ENCODE data around the gene CAMSAP2.
A peak's percentile ranks its signal among the peaks of the same experiment; 100 is the strongest.

The CAMSAP2 gene

GRCh38 chr1:200872446-200873115 lies 133.9 kb downstream of the CAMSAP2 start, which contains the start of gene GPR25:
Gene GPR25 (plus strand): TSS chr1:200872981. CDS start chr1:200873038, 57 bp downstream.
- peak within 1 kb of the TSS; percentile 53 for H3K4me3 ChIP-seq (ENCODE audit: low read depth, low read length)
- no peak for TF ChIP-seq CTCF (IDR thresholded peaks at IDR 0.05; ENCODE audit: borderline replicate concordance, insufficient read depth, low read depth, low read length)

- no peak for TF ChIP-seq CTCF (IDR thresholded peaks at IDR 0.05; ENCODE audit: borderline replicate concordance, insufficient read depth, low read depth, low read length)
- peak overlapping the region; percentile 53 for H3K4me3 ChIP-seq (ENCODE audit: low read depth, low read length)
Measured at GRCh38 chr1:200873116-200873670, 134.5 kb downstream of the CAMSAP2 start.

- TF ChIP-seq CTCF (IDR thresholded peaks at IDR 0.05; ENCODE audit: borderline replicate concordance, insufficient read depth, low read depth, low read length) = 0 out of 2 replicates have a peak, but pooled peaks have one; percentile 3
- H3K4me3 ChIP-seq (ENCODE audit: low read depth, low read length) = peak overlapping the region; percentile 53
Measured at GRCh38 chr1:200873671-200874397, 135.1 kb downstream of the CAMSAP2 start.

GRCh38 chr1:200874694-200875093 lies 136.0 kb downstream of the CAMSAP2 start:
- no peak for TF ChIP-seq CTCF (IDR thresholded peaks at IDR 0.05; ENCODE audit: borderline replicate concordance, insufficient read depth, low read depth, low read length)
- H3K4me3 ChIP-seq (ENCODE audit: low read depth, low read length) = peak overlapping the region; percentile 53

- TF ChIP-seq CTCF (IDR thresholded peaks at IDR 0.05; ENCODE audit: borderline replicate concordance, insufficient read depth, low read depth, low read length) = no peak
- no peak overlapping the region for H3K4me3 ChIP-seq (ENCODE audit: low read depth, low read length)
Measured at GRCh38 chr1:200875416-200875815, 136.7 kb downstream of the CAMSAP2 start.

GRCh38 chr1:200877010-200877409 lies 138.3 kb downstream of the CAMSAP2 start:
- H3K4me3 ChIP-seq (ENCODE audit: low read depth, low read length) = no peak overlapping the region
- TF ChIP-seq CTCF (IDR thresholded peaks at IDR 0.05; ENCODE audit: borderline replicate concordance, insufficient read depth, low read depth, low read length) = no peak

Measured in GM12875 (cell line).